GM18505 (cell line): ENCODE results near the gene RASGEF1C.

Experiments
- ATAC-seq: cut with Tn5 transposase; IDR thresholded peaks from one replicate; pipeline ENCODE4 v1.9.1; 2021; ENCODE audit not compliant: unreplicated experiment
- POLR2A ChIP-seq: IDR thresholded peaks from 4 replicates; pipeline ENCODE4 v1.6.1; 2011; ENCODE audit warnings: borderline replicate concordance; ENCODE audit not compliant: insufficient read depth, insufficient read length; ENCODE audit errors: extremely low read depth

Gene RASGEF1C

GRCh38 chr5:180169248-180170105 lies 39.5 kb downstream of the RASGEF1C start:
- ATAC-seq = no peak
- no peak for TF ChIP-seq POLR2A

GRCh38 chr5:180168758-180169157 lies 40.3 kb downstream of the RASGEF1C start:
- TF ChIP-seq POLR2A = no peak
- no peak for ATAC-seq

GRCh38 chr5:180166176-180166575 lies 42.8 kb downstream of the RASGEF1C start:
- no peak for ATAC-seq
- TF ChIP-seq POLR2A = no peak

- no peak for TF ChIP-seq POLR2A
- ATAC-seq = no peak
Observed at GRCh38 chr5:180162304-180162661, 46.7 kb downstream of the RASGEF1C start.

GRCh38 chr5:180161420-180162303 lies 47.3 kb downstream of the RASGEF1C start:
- ATAC-seq = no peak
- no peak for TF ChIP-seq POLR2A

- no peak for ATAC-seq
- TF ChIP-seq POLR2A = no peak
Observed at GRCh38 chr5:180160789-180161188, 48.2 kb downstream of the RASGEF1C start.

- TF ChIP-seq POLR2A = no peak
- no peak for ATAC-seq
Observed at GRCh38 chr5:180160215-180160614, 48.8 kb downstream of the RASGEF1C start.

- ATAC-seq = no peak
- TF ChIP-seq POLR2A = no peak
Observed at GRCh38 chr5:180159756-180160155, 49.3 kb downstream of the RASGEF1C start.

- ATAC-seq = no peak
- no peak for TF ChIP-seq POLR2A
Observed at GRCh38 chr5:180157866-180158265, 51.1 kb downstream of the RASGEF1C start.

- TF ChIP-seq POLR2A = no peak
- no peak for ATAC-seq
Observed at GRCh38 chr5:180156141-180156540, 52.9 kb downstream of the RASGEF1C start.

- ATAC-seq = no peak
- TF ChIP-seq POLR2A = no peak
Observed at GRCh38 chr5:180155365-180155926, 53.6 kb downstream of the RASGEF1C start.

GRCh38 chr5:180154821-180155364 lies 54.1 kb downstream of the RASGEF1C start:
- ATAC-seq = no peak
- TF ChIP-seq POLR2A = no peak

- ATAC-seq = no peak
- no peak for TF ChIP-seq POLR2A
Observed at GRCh38 chr5:180153991-180154390, 55.0 kb downstream of the RASGEF1C start.
